OCI-LY1 (cell line): ENCODE results near the gene PDE6D.

Source experiments
- CTCF ChIP-seq: fragments of 200-600 bp; sonication (generic), shearing (Covaris generic); IDR thresholded peaks from 2 replicates; pipeline ENCODE4 v1.5.1; 2017; ENCODE audit warnings: mild to moderate bottlenecking, antibody characterized with exemption, low read length, moderate library complexity, mixed read lengths
- EZH2 ChIP-seq: fragments of 200-600 bp; sonication (generic), shearing (Covaris generic); IDR thresholded peaks from 2 replicates; pipeline ENCODE4 v1.8.0; 2017; ENCODE audit warnings: borderline replicate concordance, mixed run types, mild to moderate bottlenecking, antibody characterized with exemption, low read length, moderate library complexity, mixed read lengths

DNA sequence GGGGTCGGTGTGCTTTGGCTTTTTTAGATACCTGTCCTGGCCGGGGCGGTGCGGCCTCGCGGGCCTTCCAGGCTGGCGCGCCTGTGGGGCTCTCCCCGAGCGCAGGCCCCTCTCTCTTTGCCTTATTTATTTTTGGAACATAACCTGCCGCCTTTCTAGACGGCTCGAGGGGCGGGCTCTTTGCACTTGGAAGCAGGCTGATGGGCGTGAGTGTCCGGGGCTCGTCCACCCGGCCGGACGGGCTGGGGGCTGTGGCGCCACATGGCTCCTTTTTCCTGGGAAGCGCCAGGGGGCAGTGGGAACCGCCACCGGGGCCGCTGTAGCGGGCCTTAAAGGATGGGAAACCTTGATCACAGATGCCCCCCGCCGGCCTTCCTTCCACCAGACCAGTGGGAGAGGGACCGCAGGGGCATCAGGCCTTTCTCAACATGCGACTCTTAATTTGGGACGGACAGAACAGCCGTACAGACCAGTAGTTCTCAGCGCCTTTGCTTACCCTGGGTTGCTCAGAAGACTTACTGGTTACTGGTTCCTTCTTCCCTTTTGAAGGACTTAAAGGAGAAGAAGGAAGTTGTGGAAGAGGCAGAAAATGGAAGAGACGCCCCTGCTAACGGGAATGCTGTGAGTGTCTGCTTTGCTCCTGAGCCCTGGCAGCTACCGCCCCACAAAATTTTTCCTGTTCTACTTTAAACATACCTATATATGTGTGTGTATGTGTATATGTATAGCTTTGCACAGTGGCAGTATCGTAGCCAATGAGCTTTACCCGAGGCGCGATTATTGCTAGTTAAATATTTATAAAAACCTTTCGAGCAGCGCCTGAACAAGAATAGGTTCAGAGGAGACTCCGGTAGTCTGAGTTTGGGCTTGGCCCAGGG, 70.0 kb downstream of the PDE6D start:
- TF ChIP-seq CTCF (no peak), EZH2 (no peak)
